Adrenal gland (tissue), 12 donors: ENCODE results near the gene WEE1. TPM values are rescaled to one million over a fixed set of nuclear protein-coding genes. Genes with fewer than 3 reads are reported as not detected.
"Not testable (repeated sequence)": the region's sequence is repeated elsewhere in the genome, so short reads cannot be mapped to it uniquely, and the experiment has no call there.

ENCODE experiments used
- DNase-seq, 7 donors: peaks; one replicate each; pipeline ENCODE4 v3.0.0-alpha.2; 2019 to 2020
- H3K27ac ChIP-seq, 5 donors: fragments of 200-600 bp; sonication (generic) in 4 of 5; 1 replicate in 3 of 5; 2 replicates in 2 of 5; pipeline versions ENCODE4 v1.5.1 to v1.8.0; 2016 to 2020; ENCODE audit warnings: mild to moderate bottlenecking in 1 of 5
- H3K27me3 ChIP-seq: fragments of 200-600 bp; 2 replicates; pipeline ENCODE4 v1.8.0; 2021
- H3K36me3 ChIP-seq, 2 donors: fragments of 200-600 bp; replicated peaks in 1 of 2; 1 replicate in 1 of 2; 2 replicates in 1 of 2; pipeline versions ENCODE4 v1.5.1 to v1.8.0; 2018 to 2022
- H3K4me1 ChIP-seq, 2 donors: fragments of 200-600 bp; replicated peaks in 1 of 2; 1 replicate in 1 of 2; 2 replicates in 1 of 2; pipeline versions ENCODE4 v1.5.1 to v1.8.0; 2018 to 2021
- H3K4me3 ChIP-seq, 4 donors: fragments of 200-600 bp; sonication (generic) in 3 of 4; one replicate each; pipeline ENCODE4 v1.5.1; 2016 to 2018
- H3K9me3 ChIP-seq, 3 donors: fragments of 200-600 bp; sonication (generic) in 1 of 3; replicated peaks in 1 of 3; 1 replicate in 2 of 3; 2 replicates in 1 of 3; pipeline versions ENCODE4 v1.5.1 to v1.8.0; 2016 to 2021
- POLR2A ChIP-seq, 2 donors: fragments of 450-650 bp; IDR thresholded peaks; one replicate each; pipeline ENCODE4 v1.6.1; 2017; ENCODE audit warnings: antibody characterized with exemption in 2 of 2, mild to moderate bottlenecking in 2 of 2, moderate library complexity in 1 of 2
- WGBS, 4 donors: extraction: QIAGEN DNeasy Blood & Tissue Kit in 2 of 4; methylation state at CpG; one replicate each; pipeline versions ENCODE4 v1.1.5 to v1.1.7; 2013 to 2017; 5-methylcytosine and 5-hydroxymethylcytosine counted together
- intact Hi-C, 2 donors: fragments of 100-400 bp; cut with DNase I; formaldehyde crosslinking; loops; one replicate each; pipeline versions ENCODE4 v1.14.1 to v1.15.0; 2022 to 2023
- polyA plus RNA-seq, 3 donors: library from polyadenylated mRNA; stranded (reverse); fragments of 200-250 nt in 2 of 3; fragments of 350-450 nt in 1 of 3; fragmentation: Illumina TruSeq in 1 of 3; extraction: RNeasy Lipid Tissue Mini Kit (QIAGEN cat#74804) in 1 of 3; gene quantifications; one replicate each; pipeline ENCODE4 v1.2.3, GENCODE V29; 2013 to 2014
- total RNA-seq, 9 donors: library from RNA; depleted of rRNA in 4 of 9; stranded (reverse); fragments of >200 nt in 4 of 9; fragments of 120-200 nt in 1 of 9; fragmentation: NEBNext Ultra II Directional in 1 of 9; extraction: Animal tissue kit (Norgen Biotek cat#: 25700) in 1 of 9; gene quantifications; one replicate each; pipeline versions ENCODE4 v1.1.0 to v1.2.4, GENCODE V29; 2013 to 2023
- TF ChIP-seq, protein P1 (sequence below), 6 experiments: fragments of 450-650 bp in 4 of 6; fragments of 200-600 bp in 2 of 6; sonication (generic) in 1 of 6; IDR thresholded peaks; 1 replicate in 5 of 6; 2 replicates in 1 of 6; pipeline versions ENCODE4 v1.5.1 to v1.8.0; 2016 to 2021; ENCODE audit warnings: antibody characterized with exemption in 6 of 6, mild to moderate bottlenecking in 2 of 6, moderate library complexity in 1 of 6
- donor health status: healthy with polysubstance abuse.
- donor health status: Bipolar disorder and iron deficiency.
- donor health status: DM: yes; HTN: yes; CAD: no.
- donor health status: DM: no; HTN: no; CAD: no.
- donor health status: DM: no; HTN: no; CAD: no.
- donor health status: DM: yes; HTN: yes; CAD: no.

Gene WEE1
- total and polyA plus RNA-seq, 12 donors, result 3.3 to 33.8 (median 9.0) TPM

DNA sequence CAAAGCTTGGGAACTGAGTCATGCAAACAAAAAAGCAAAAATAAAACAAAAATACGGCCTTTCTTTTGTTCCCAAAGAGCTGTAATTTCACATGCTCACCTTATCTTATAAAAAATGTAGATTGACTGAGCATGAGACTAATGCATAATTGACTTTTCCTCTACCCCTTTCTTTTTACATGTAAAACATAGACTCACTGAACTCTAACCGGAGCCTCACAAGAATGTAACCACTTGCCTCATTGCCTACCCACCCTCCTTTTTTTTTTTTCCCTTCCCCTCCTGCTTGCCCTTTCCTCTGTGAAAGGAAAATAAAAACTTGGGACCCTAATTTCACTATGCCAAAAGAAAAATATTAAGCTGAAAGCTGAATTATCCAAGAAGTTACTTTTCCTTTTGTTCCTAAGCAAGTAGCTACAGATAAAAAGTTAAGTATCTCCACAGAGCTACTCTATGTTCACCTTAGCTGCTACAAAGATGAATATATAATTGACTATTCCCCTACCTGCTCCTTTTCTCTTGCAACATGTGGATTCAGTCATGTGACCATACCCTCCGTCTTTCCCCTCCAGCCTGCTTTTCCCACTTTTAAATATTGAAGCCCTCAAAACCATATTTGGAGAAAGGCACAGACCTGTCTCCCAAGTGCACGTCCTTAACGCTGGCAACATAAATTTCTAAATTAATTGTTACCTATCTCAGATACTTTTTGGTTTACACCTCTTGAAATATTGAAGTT lies 39.6 kb upstream of the WEE1 start:
- Histone ChIP-seq H3K9me3 (no peaks in the 10 kb centered on the region), H3K27ac (no peak overlapping the region), H3K4me3 (no peak overlapping the region), H3K36me3 (no peaks in the 10 kb centered on the region), H3K4me1 (peaks cover 0 to 8% of the 10 kb centered on the region in 2 donors), H3K27me3 (no peaks in the 10 kb centered on the region)
- TF ChIP-seq POLR2A (IDR thresholded peaks at IDR 0.05), result no peak
- TF ChIP-seq, protein P1, sequence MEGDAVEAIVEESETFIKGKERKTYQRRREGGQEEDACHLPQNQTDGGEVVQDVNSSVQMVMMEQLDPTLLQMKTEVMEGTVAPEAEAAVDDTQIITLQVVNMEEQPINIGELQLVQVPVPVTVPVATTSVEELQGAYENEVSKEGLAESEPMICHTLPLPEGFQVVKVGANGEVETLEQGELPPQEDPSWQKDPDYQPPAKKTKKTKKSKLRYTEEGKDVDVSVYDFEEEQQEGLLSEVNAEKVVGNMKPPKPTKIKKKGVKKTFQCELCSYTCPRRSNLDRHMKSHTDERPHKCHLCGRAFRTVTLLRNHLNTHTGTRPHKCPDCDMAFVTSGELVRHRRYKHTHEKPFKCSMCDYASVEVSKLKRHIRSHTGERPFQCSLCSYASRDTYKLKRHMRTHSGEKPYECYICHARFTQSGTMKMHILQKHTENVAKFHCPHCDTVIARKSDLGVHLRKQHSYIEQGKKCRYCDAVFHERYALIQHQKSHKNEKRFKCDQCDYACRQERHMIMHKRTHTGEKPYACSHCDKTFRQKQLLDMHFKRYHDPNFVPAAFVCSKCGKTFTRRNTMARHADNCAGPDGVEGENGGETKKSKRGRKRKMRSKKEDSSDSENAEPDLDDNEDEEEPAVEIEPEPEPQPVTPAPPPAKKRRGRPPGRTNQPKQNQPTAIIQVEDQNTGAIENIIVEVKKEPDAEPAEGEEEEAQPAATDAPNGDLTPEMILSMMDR (IDR thresholded peaks at IDR 0.05), result no peak
- intact Hi-C loops, result loop anchor here (10.0 kb wide), 2 partner anchors 81 to 211 kb away; no protein-coding TSS in a partner anchor
- WGBS, 4 donors, result 79 to 86% (median 82%) methylated on average over 5 of the region's 5 CpGs
- no peak for DNase-seq

GRCh38 chr11:9535189-9535781 lies 38.2 kb upstream of the WEE1 start:
- Histone ChIP-seq H3K9me3 (no peaks in the 10 kb centered on the region), H3K36me3 (no peaks in the 10 kb centered on the region), H3K4me3 (no peak overlapping the region), H3K4me1 (no peaks in the 10 kb centered on the region), H3K27ac (peak overlapping the region in 1 of 5 donors; percentile 40), H3K27me3 (no peaks in the 10 kb centered on the region)
- DNase-seq, result peak; percentile 59 to 88 (median 72)
- TF ChIP-seq, protein P1 (IDR thresholded peaks at IDR 0.05), result peak; percentile 51 to 83 (median 76)
- TF ChIP-seq POLR2A (IDR thresholded peaks at IDR 0.05), result no peak
- WGBS, 4 donors, result 74 to 80% (median 75%) methylated on average over 6 of the region's 6 CpGs
- intact Hi-C loops, result loop anchor here (10.0 kb wide), 2 partner anchors 80 to 210 kb away; no protein-coding TSS in a partner anchor

DNA sequence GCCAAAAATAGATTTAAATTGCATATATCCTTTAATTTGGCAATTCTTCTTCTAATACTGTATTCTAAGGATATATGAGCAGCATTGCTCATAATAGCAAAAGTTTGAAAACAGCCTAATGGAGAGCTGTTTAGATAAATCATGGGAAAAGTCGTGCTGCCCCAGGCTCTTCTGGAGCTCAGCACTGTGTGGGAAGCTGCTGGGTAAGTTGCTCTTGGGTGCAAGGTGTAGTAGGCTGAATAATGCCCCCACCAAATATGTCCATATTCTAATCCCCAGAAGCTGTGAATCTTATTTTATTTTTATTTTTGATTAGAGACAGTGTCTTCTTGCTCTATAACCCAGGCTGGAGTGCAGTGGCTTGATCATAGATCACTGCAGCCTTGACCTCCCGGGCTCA lies 34.9 kb upstream of the WEE1 start:
- no peaks in the 10 kb centered on the region for H3K9me3 ChIP-seq
- no peaks in the 10 kb centered on the region for H3K4me1 ChIP-seq
- H3K27ac ChIP-seq, result no peak overlapping the region
- intact Hi-C loops, result loop anchor here (10.0 kb wide), 2 partner anchors 76 to 206 kb away; no protein-coding TSS in a partner anchor
- no peak for DNase-seq
- no peaks in the 10 kb centered on the region for H3K36me3 ChIP-seq
- no peak for TF ChIP-seq POLR2A (IDR thresholded peaks at IDR 0.05)
- TF ChIP-seq, protein P1 (IDR thresholded peaks at IDR 0.05), result no peak
- 58 to 61% (median 59%) methylated on average over 2 of the region's 2 CpGs for WGBS, 4 donors
- no peak overlapping the region for H3K4me3 ChIP-seq
- no peaks in the 10 kb centered on the region for H3K27me3 ChIP-seq

GRCh38 chr11:9549216-9549615 lies 24.3 kb upstream of the WEE1 start:
- DNase-seq, H3K27me3 ChIP-seq, H3K36me3 ChIP-seq, H3K4me3 ChIP-seq, H3K4me1 ChIP-seq, H3K9me3 ChIP-seq, H3K27ac ChIP-seq, intact Hi-C loops: not testable (repeated sequence)
- WGBS, 4 donors, result 90 to 93% (median 90%) methylated on average over 5 of the region's 5 CpGs
